Activated naive CD4-positive, alpha-beta T cell treated with anti-CD3 and anti-CD28 coated beads for 36 hours (primary cell): ENCODE measurements around the gene RAP1A. TPM values are rescaled to one million over a fixed set of nuclear protein-coding genes. Genes with fewer than 3 reads are reported as not detected.

ENCODE experiments used
- CTCF ChIA-PET: fragments of 350-600 bp; sonication (Branson Sonifier 250); formaldehyde crosslinking; loops from one replicate; lab custom pipeline; 2021; ENCODE audit warnings: antibody characterized with exemption; lab: Charles Lee
- DNase-seq: peaks from one replicate; pipeline ENCODE4 v3.0.0-alpha.2; 2020
- H3K27ac Mint-ChIP-seq: one replicate; pipeline ENCODE4 v1.8.0; 2021; ENCODE audit warnings: mild to moderate bottlenecking, mixed read lengths
- H3K27me3 Mint-ChIP-seq: one replicate; pipeline ENCODE4 v1.8.0; 2021; ENCODE audit warnings: low read depth, mixed read lengths
- H3K36me3 Mint-ChIP-seq: one replicate; pipeline ENCODE4 v1.8.0; 2021; ENCODE audit warnings: low read depth, mixed read lengths
- H3K4me1 Mint-ChIP-seq: one replicate; pipeline ENCODE4 v1.8.0; 2021; ENCODE audit warnings: low read depth, mixed read lengths
- H3K4me3 Mint-ChIP-seq: one replicate; pipeline ENCODE4 v1.8.0; 2021; ENCODE audit warnings: mild to moderate bottlenecking, moderate library complexity, mixed read lengths
- H3K9me3 Mint-ChIP-seq: one replicate; pipeline ENCODE4 v1.8.0; 2021; ENCODE audit warnings: mixed read lengths
- intact Hi-C: fragments of 100-400 bp; cut with micrococcal nuclease; formaldehyde crosslinking; loops from one replicate; pipeline ENCODE4 v1.15.1; 2023
- total RNA-seq, 2 experiments: library from RNA; stranded (reverse); gene quantifications; one replicate each; pipeline ENCODE4 v1.2.3, GENCODE V29; 2021

The RAP1A gene
- total RNA-seq, 2 experiments from 2014 or later, result 152 to 155 TPM

- Mint-ChIP-seq H3K27ac (no peak overlapping the region), H3K9me3 (no peaks in the 10 kb centered on the region), H3K4me3 (no peak overlapping the region), H3K36me3 (peaks cover 39% of the 10 kb centered on the region), H3K4me1 (peaks cover 24% of the 10 kb centered on the region), H3K27me3 (no peaks in the 10 kb centered on the region)
- intact Hi-C loops, result no loop called here
- CTCF ChIA-PET, result interaction anchor here (0.6 to 3.3 kb wide), 3 partner anchors 10 to 764 kb away, joined by 3 to 22 read pairs (median 7); no protein-coding TSS in a partner anchor
- no peak for DNase-seq
Observed at GRCh38 chr1:111704240-111704639, 84.7 kb downstream of the RAP1A start.

- CTCF ChIA-PET, result interaction anchor here (0.6 to 3.3 kb wide), 3 partner anchors 10 to 765 kb away, joined by 3 to 22 read pairs (median 3); no protein-coding TSS in a partner anchor
- Mint-ChIP-seq H3K27ac (no peak overlapping the region), H3K4me1 (peaks cover 27% of the 10 kb centered on the region), H3K27me3 (no peaks in the 10 kb centered on the region), H3K36me3 (peaks cover 40% of the 10 kb centered on the region), H3K4me3 (no peak overlapping the region), H3K9me3 (no peaks in the 10 kb centered on the region)
- intact Hi-C loops, result no loop called here
- no peak for DNase-seq
Observed at GRCh38 chr1:111704776-111705175, 85.2 kb downstream of the RAP1A start.

DNA sequence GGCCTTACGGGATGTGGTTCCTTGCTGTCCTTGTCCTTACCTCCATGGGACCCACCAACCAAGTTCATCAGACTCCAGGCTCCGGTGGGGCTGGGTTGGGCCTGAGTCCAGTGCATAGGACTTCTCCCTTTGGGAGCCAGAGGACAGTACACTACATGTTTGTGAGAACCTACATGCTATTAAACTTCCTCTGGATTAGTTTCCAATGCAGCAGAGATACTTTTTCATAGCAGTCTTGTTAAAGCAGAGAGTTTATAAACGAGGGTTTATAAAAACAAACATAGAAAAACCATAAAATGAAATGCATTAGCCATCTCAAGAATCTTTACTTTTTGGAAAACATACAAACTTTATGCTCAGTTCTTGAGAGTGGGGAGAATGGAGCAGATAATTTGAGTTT is 86.3 kb downstream of the RAP1A start:
- intact Hi-C loops, result no loop called here
- peaks cover 24% of the 10 kb centered on the region for H3K4me1 Mint-ChIP-seq

DNA sequence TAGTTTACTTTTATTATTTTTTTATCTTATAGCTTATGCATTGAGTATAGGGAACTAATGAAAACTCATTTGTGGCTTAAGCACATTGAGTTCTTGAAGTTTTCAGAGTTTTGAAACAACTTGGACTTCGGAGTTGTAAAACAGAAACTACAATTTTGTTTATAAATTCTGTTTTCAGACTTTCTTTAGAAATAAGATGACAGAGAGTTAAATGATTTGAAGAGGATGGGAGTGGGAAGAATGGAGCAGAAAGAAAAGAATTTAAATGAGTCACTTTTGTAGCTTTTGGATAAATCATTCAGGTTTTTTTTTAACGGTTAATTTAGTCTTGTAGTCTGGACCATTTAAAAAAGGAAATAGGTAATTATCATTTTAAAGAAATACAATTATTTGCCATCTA is 87.3 kb downstream of the RAP1A start:
- peaks cover 23% of the 10 kb centered on the region for H3K36me3 Mint-ChIP-seq
- H3K4me1 Mint-ChIP-seq, result peaks cover 22% of the 10 kb centered on the region
- H3K27me3 Mint-ChIP-seq, result no peaks in the 10 kb centered on the region
- H3K27ac Mint-ChIP-seq, result no peak overlapping the region
- no peak overlapping the region for H3K4me3 Mint-ChIP-seq
- CTCF ChIA-PET, result interaction anchor here (1.4 kb wide), 2 partner anchors 40 to 199 kb away, joined by 4 to 5 read pairs; no protein-coding TSS in a partner anchor
- intact Hi-C loops, result no loop called here
- H3K9me3 Mint-ChIP-seq, result no peaks in the 10 kb centered on the region
- DNase-seq, result no peak

More for the DNA sequence above, 86.3 kb downstream of the RAP1A start:
- H3K27me3 Mint-ChIP-seq, result no peaks in the 10 kb centered on the region
- CTCF ChIA-PET, result interaction anchor here (0.6 to 3.3 kb wide), 2 partner anchors 9 to 224 kb away, joined by 4 to 22 read pairs; no protein-coding TSS in a partner anchor
- no peak for DNase-seq
- H3K9me3 Mint-ChIP-seq, result no peaks in the 10 kb centered on the region
- H3K4me3 Mint-ChIP-seq, result no peak overlapping the region
- H3K27ac Mint-ChIP-seq, result no peak overlapping the region
- peaks cover 30% of the 10 kb centered on the region for H3K36me3 Mint-ChIP-seq

- intact Hi-C loops, result no loop called here
- CTCF ChIA-PET, result interaction anchor here (1.4 kb wide), 2 partner anchors 39 to 200 kb away, joined by 4 to 5 read pairs; no protein-coding TSS in a partner anchor
- Mint-ChIP-seq H3K9me3 (no peaks in the 10 kb centered on the region), H3K27me3 (no peaks in the 10 kb centered on the region), H3K36me3 (peaks cover 19% of the 10 kb centered on the region), H3K4me3 (no peak overlapping the region), H3K27ac (peak overlapping the region; percentile 30), H3K4me1 (peaks cover 21% of the 10 kb centered on the region)
- no peak for DNase-seq
Observed at GRCh38 chr1:111707906-111708305, 88.3 kb downstream of the RAP1A start.

DNA sequence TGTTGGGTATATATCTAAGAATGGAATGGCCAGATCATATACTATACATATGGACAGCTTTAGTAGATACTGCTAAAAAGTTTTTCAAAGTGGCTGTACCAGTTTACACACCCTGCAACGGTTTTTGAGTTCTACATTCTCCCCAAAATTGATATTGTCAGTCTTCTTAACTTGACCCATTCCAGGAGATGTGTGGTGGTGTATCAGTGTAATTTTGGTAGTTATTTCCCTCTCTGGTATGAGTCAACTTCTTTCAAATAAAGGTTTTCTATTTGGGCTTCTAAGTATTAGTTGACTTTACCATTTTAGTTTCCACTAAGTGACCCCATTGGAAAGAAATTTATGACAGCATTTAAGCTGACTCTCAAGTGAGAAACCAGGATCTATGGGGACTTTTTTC is 90.4 kb downstream of the RAP1A start:
- peaks cover 17% of the 10 kb centered on the region for H3K4me1 Mint-ChIP-seq
- no peak overlapping the region for H3K4me3 Mint-ChIP-seq
- DNase-seq, result no peak
- CTCF ChIA-PET, result interaction anchor here (0.5 to 8.0 kb wide), 2 partner anchors 10 to 202 kb away, joined by 3 to 56 read pairs; no protein-coding TSS in a partner anchor
- no peaks in the 10 kb centered on the region for H3K27me3 Mint-ChIP-seq
- peaks cover 13% of the 10 kb centered on the region for H3K36me3 Mint-ChIP-seq
- no peaks in the 10 kb centered on the region for H3K9me3 Mint-ChIP-seq
- peak overlapping the region; percentile 28 for H3K27ac Mint-ChIP-seq
- intact Hi-C loops, result no loop called here

GRCh38 chr1:111716333-111716732 is 96.7 kb downstream of the RAP1A start:
- DNase-seq, result no peak
- H3K4me3 Mint-ChIP-seq, result no peak overlapping the region
- peaks cover 2% of the 10 kb centered on the region for H3K4me1 Mint-ChIP-seq
- no peak overlapping the region for H3K27ac Mint-ChIP-seq
- intact Hi-C loops, result no loop called here
- H3K36me3 Mint-ChIP-seq, result peaks cover 5% of the 10 kb centered on the region
- CTCF ChIA-PET, result interaction anchor here (1.1 to 8.0 kb wide), 9 partner anchors 15 to 235 kb away, joined by 3 to 61 read pairs (median 18); partner anchors contain the start of genes DDX20 and INKA2
- H3K9me3 Mint-ChIP-seq, result no peaks in the 10 kb centered on the region
- no peaks in the 10 kb centered on the region for H3K27me3 Mint-ChIP-seq

DNA sequence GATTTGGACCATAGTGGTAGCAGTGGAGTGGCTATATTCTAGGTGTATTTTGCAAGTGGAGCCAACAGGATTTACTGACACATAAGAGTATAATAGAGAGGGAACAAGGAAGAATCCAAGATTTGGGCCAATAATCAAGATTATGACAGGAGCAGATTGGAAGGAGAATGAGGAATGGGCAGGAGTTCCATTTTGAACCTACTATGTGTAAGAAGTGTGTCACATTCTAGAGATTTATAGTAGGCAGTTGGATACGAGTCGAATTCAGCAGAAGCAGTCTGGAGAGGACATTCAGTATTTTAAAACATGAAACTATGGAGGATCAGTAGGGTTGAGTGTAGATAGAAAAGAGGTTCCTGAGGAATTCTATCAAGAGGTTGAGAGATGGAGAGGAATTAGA is 97.9 kb downstream of the RAP1A start:
- no peak for DNase-seq
- Mint-ChIP-seq H3K27me3 (no peaks in the 10 kb centered on the region), H3K4me3 (no peak overlapping the region), H3K4me1 (peaks cover 2% of the 10 kb centered on the region), H3K27ac (no peak overlapping the region), H3K9me3 (no peaks in the 10 kb centered on the region), H3K36me3 (peaks cover 5% of the 10 kb centered on the region)
- CTCF ChIA-PET, result interaction anchor here (1.3 to 4.8 kb wide), 2 partner anchors 28 to 30 kb away, joined by 3 to 61 read pairs; no protein-coding TSS in a partner anchor
- intact Hi-C loops, result no loop called here

GRCh38 chr1:111719135-111719534 is 99.5 kb downstream of the RAP1A start:
- H3K36me3 Mint-ChIP-seq, result peaks cover 5% of the 10 kb centered on the region
- CTCF ChIA-PET, result interaction anchor here (1.1 to 1.3 kb wide), 2 partner anchors 25 to 26 kb away, joined by 3 to 5 read pairs; no protein-coding TSS in a partner anchor
- H3K27me3 Mint-ChIP-seq, result no peaks in the 10 kb centered on the region
- intact Hi-C loops, result no loop called here
- peaks cover 11% of the 10 kb centered on the region for H3K4me1 Mint-ChIP-seq
- no peaks in the 10 kb centered on the region for H3K9me3 Mint-ChIP-seq
- no peak for DNase-seq
- no peak overlapping the region for H3K27ac Mint-ChIP-seq
- H3K4me3 Mint-ChIP-seq, result no peak overlapping the region

DNA sequence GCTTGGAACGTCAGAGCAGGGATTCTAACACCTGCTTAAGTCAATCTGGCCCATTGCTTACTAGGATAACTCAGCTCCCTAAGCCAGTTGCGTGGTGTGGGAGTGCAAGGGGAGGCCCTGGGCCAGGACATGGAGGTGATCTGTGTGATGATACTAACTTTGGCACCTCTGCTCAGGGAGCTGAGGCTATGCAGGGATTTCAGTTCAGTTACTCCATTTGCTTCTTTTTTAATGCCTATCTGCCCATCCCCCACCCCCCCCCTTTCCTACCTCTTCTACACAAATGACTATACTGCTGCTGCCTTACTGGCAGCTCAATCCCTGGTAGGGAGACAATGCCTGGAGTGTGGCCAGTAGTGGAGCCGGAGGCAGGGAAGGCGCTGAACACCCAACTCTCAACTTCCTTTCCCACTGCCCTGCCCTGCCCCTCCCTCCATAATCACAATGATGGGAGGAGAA is 100.1 kb downstream of the RAP1A start:
- Mint-ChIP-seq H3K27ac (no peak overlapping the region), H3K4me1 (peaks cover 11% of the 10 kb centered on the region), H3K9me3 (no peaks in the 10 kb centered on the region), H3K27me3 (no peaks in the 10 kb centered on the region), H3K36me3 (peaks cover 5% of the 10 kb centered on the region), H3K4me3 (no peak overlapping the region)
- CTCF ChIA-PET, result interaction anchor here (1.3 kb wide), 1 partner anchor 26 kb away, joined by 3 read pairs; no protein-coding TSS in a partner anchor
- no peak for DNase-seq
- intact Hi-C loops, result no loop called here

- DNase-seq, result no peak
- intact Hi-C loops, result no loop called here
- H3K27me3 Mint-ChIP-seq, result no peaks in the 10 kb centered on the region
- H3K27ac Mint-ChIP-seq, result no peak overlapping the region
- peaks cover 11% of the 10 kb centered on the region for H3K4me1 Mint-ChIP-seq
- peaks cover 4% of the 10 kb centered on the region for H3K36me3 Mint-ChIP-seq
- CTCF ChIA-PET, result interaction anchor here (1.3 kb wide), 1 partner anchor 25 kb away, joined by 3 read pairs; no protein-coding TSS in a partner anchor
- no peak overlapping the region for H3K4me3 Mint-ChIP-seq
- H3K9me3 Mint-ChIP-seq, result no peaks in the 10 kb centered on the region
Observed at GRCh38 chr1:111720274-111720976, 100.8 kb downstream of the RAP1A start.

DNA sequence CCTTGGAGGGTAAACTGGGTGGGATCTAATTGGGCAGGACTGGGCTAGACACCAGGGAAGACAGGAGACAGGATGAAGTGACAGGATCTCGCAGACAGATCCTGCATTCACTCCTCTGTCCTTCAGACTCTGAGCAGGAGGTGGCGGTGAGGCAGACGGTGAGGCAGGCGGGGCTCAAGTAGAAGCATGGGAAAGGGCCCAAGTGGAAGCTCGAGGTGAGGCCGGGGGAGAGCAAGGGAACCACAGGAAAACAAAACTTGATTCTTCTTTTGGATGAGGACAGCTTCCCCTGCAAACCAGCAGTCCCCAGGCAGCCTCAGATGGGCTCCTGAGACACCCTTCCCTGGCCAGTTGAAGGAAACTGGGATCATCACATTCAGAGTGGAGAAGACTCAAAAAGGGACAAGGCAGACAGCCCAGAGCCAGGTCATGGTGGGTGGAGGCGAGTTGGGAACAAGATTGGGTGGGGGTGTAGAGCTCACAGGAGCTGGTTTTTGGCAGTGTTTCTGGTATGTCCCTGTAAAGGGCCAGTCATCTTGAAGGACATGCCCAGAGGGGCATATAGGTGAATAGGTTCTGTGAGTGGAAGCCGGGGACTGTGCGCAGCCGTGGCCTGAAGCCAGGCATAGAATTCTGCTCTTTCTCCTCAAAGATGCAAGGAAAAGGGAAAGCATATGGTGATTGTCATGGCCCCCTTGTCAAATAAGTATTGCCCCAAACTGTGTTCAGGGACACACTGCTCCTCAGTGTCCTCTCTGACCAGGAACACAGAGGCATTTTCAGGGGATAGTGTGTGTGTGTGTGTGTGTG is 101.6 kb downstream of the RAP1A start:
- Mint-ChIP-seq H3K4me1 (peaks cover 11% of the 10 kb centered on the region), H3K27me3 (no peaks in the 10 kb centered on the region), H3K27ac (no peak overlapping the region), H3K36me3 (peaks cover 4% of the 10 kb centered on the region), H3K4me3 (no peak overlapping the region), H3K9me3 (no peaks in the 10 kb centered on the region)
- DNase-seq, result no peak
- intact Hi-C loops, result no loop called here
- CTCF ChIA-PET, result interaction anchor here (1.3 kb wide), 1 partner anchor 16 kb away, joined by 3 read pairs; no protein-coding TSS in a partner anchor
